Dermis blood vessel endothelial cell (primary cell): ENCODE measurements around the gene RNF144A. TPM values are rescaled to one million over a fixed set of nuclear protein-coding genes. Genes with fewer than 3 reads are reported as not detected.

Experiments
- DNase-seq: peaks from one replicate; pipeline ENCODE4 v3.0.0; 2010
- total RNA-seq: library from RNA; depleted of rRNA; stranded (reverse); fragments of >200 nt; gene quantifications from 2 replicates; pipeline ENCODE4 v1.2.3, GENCODE V29; 2014

RNF144A gene
- total RNA-seq, 1 donor from 2014 or later = 25.2 TPM

GRCh38 chr2:7048762-7049294 is 131.6 kb downstream of the RNF144A start:
- DNase-seq = no peak

GRCh38 chr2:7052404-7052803 is 135.2 kb downstream of the RNF144A start:
- no peak for DNase-seq

GRCh38 chr2:7053650-7054265 is 136.5 kb downstream of the RNF144A start:
- no peak for DNase-seq

GRCh38 chr2:7057865-7058400 is 140.7 kb downstream of the RNF144A start:
- DNase-seq = no peak

GRCh38 chr2:7060156-7060555 is 142.9 kb downstream of the RNF144A start:
- no peak for DNase-seq

GRCh38 chr2:7060631-7061449 is 143.6 kb downstream of the RNF144A start:
- DNase-seq = no peak

GRCh38 chr2:7061450-7061789 is 144.2 kb downstream of the RNF144A start:
- no peak for DNase-seq

- no peak for DNase-seq
These were observed 144.7 kb downstream of the RNF144A start for GRCh38 chr2:7061921-7062320.

- no peak for DNase-seq
These were observed 146.6 kb downstream of the RNF144A start for GRCh38 chr2:7063789-7064188.

- DNase-seq = no peak
These were observed 151.2 kb downstream of the RNF144A start for GRCh38 chr2:7068457-7068856.

- DNase-seq = no peak
These were observed 153.3 kb downstream of the RNF144A start for GRCh38 chr2:7070483-7070882.

GRCh38 chr2:7071154-7071553 is 153.9 kb downstream of the RNF144A start:
- DNase-seq = no peak

- DNase-seq = no peak
These were observed 154.8 kb downstream of the RNF144A start for GRCh38 chr2:7071916-7072556.

GRCh38 chr2:7073901-7074300 is 156.7 kb downstream of the RNF144A start:
- DNase-seq = no peak

- DNase-seq = no peak
These were observed 158.6 kb downstream of the RNF144A start for GRCh38 chr2:7075834-7076233.

- DNase-seq = peak; percentile 97
These were observed 160.6 kb downstream of the RNF144A start for GRCh38 chr2:7077660-7078267.

GRCh38 chr2:7083580-7084509 is 166.6 kb downstream of the RNF144A start:
- peak; percentile 72 for DNase-seq

GRCh38 chr2:7084601-7085000 is 167.4 kb downstream of the RNF144A start:
- DNase-seq = no peak

- no peak for DNase-seq
These were observed 172.1 kb downstream of the RNF144A start for GRCh38 chr2:7089284-7089683.

GRCh38 chr2:7089898-7090510 is 172.8 kb downstream of the RNF144A start:
- DNase-seq = no peak

GRCh38 chr2:7093376-7093775 is 176.2 kb downstream of the RNF144A start:
- DNase-seq = no peak
